Skeletal muscle cell (primary cell): ENCODE results near the gene DCDC2C.

Experiments used
- DNase-seq: peaks from one replicate; pipeline ENCODE4 v3.0.0-alpha.2; 2010; ENCODE audit warnings: low read depth
- H3K4me3 ChIP-seq: 2 replicates; pipeline ENCODE4 v1.5.1; 2011; ENCODE audit warnings: low read depth, mild to moderate bottlenecking, control low read depth, low read length, moderate library complexity

DCDC2C gene

DNA sequence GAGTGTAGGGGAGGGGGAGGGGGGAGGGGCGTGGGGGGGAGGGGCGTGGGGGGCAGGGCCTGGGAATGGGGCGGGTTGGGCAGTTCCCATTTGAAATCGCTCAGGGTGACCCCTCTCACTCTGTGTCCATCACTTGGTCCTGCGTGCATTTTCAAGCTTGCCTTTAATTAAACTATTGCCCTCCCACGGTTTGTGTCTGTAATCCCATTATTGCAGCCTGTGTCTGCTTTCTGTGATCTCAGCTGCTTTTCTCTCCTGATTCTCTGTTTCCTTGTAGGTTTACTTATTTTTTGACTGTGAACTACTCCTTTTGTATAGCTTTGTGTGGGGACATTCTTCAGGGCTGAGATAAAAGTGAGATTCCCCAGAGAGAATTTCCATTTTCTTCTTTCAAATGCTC is 1.3 kb downstream of the DCDC2C start:
- DNase-seq = no peak
- no peak overlapping the region for H3K4me3 ChIP-seq

GRCh38 chr2:3705782-3706181 is 2.4 kb downstream of the DCDC2C start:
- DNase-seq = no peak
- no peak overlapping the region for H3K4me3 ChIP-seq

DNA sequence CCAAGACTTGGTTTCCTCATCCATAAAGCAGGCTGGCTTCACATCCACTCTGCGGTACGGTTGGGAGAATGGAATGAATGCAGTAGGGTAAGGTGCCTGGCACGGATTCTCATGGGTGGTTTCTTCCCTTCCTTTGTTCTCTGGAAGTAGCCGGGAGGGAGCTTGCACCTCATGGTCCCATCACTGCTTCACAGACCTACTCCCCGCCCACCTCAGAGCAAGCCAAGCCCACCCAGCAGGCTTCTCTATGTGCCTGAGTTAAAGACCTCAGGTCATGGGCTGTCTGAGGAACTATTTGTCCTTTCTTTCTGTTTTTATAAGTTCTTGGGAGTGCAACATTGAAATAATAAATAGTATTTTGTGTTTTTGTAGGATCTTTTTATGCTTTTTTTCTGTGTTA is 3.5 kb downstream of the DCDC2C start:
- H3K4me3 ChIP-seq = no peak overlapping the region
- DNase-seq = no peak

DNA sequence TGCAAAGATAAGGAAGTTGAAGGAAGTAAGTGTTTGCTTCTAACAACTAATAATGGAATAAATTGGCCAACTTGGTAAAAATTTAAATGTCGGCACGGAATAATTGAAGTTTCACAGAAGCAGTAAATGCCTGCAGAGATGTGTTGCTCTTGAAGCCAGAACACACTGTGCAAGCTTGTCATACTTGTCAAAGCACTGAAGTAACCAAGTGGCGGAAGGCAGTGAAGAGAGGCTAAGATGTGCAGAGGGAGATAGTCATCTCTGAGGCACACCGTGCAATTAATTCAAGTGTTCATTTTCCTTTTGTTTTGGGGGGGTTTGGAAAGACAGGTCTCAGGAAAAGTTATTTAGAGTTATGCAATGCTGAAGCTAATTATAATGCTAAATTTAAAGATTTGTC is 5.2 kb downstream of the DCDC2C start:
- no peak for DNase-seq
- no peak overlapping the region for H3K4me3 ChIP-seq

DNA sequence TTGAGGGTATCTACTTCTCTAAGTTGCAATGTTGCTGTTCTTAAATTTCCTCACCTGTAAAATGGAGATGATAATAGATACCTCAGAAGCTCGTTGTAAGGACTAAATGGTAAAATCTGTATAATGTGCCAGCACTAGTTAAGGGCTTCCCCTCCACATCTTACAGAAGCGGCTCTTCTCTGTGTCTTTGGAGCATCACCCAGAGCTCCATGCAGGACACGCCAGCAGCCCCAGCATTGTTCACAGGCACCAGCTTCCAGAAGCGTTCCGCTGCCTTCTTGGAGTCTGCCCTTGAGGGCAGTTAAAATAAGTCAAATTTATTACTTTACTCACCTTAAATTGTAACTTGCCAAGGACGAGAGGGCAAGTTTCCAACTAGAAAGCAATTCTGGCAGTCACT is 5.8 kb downstream of the DCDC2C start:
- DNase-seq = no peak
- no peak overlapping the region for H3K4me3 ChIP-seq

DNA sequence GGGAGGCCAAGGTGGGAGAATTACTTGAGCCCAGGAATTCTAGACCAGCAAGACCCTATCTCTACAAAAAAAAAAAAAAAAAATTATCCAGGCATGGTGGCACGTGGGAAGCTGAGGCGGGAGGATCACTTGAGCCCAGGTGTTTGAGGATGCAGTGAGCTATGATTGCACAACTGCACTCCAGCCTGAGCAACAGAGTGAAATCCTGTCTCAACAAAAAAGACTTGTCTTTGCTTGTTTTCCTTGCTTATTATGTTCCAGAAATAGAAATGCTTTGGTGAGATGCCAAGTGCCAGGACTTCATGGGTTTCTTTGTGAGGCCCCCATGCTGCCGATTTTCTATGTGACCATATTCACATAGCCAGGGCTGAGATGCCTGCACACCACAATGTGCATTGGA is 9.0 kb downstream of the DCDC2C start:
- no peak for DNase-seq
- no peak overlapping the region for H3K4me3 ChIP-seq

DNA sequence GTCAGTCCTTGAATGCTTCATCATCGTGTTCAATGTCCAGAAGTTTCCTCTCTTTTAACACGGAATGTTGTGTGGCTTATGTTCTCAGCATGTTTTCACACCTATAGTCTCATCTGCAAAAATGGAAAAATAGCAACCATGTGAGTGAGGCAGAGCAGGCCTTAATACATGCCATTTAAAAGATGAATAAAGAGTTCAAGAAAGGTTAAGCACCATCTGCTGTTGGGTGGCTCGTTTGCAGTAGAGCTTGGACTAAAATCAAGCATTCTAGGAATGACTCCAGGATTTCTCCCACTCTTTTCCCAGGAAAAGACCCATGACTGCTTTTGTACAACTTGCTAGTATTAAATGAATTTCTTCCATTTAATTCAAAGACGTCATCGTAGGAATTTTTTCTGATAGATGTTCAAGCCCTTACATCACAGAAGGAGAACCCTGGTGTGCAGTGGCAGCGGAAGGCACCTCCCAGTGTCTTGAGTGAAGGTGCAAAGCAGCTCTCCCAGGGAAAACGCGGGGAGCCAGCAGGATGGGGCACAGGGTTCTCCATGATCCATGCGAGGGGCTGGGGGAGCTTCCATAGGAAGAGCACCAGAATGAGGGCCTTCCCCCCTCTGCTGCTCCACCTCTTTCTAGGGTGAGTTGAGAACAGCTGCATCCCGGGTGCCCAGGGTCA is 9.6 kb downstream of the DCDC2C start:
- H3K4me3 ChIP-seq = no peak overlapping the region
- no peak for DNase-seq

DNA sequence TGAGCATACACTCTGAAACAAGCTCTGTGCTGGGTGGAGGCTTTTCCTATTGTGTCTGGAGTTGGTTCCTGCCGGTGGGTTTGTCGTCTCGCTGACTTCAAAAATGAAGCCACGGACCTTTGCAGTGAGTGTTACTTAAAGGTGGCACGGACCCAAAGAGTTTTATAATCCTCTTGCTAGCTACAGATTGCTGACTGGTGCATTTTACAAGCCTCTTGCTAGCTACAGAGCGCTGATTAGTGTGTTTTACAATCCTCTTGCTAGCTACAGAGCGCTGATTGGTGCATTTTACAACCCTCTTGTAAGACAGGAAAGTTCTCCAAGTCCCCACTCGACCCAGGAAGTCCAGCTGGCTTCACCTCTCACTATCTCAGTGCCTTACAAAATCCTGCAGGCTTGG is 15.3 kb downstream of the DCDC2C start:
- DNase-seq = no peak
- H3K4me3 ChIP-seq = no peak overlapping the region

DNA sequence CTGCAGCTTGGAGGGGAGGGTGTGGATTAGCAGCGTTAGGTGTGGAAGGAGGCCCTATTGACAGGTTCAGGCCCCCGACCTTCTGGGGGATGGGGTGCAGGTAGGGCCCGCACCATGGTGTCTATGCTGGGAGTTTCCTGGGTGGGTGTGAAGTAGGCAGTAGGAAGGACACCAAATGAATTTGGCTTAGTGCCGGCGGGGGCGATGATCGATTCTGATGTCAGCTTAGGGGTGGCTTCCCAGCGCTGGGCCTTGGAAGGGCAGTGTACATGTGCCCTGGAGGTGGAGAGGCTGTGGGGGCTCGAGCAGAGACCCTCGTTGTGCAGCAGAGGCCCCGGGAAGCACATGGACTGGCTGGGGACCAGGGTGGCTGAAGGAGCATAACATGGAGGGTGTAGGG is 21.6 kb downstream of the DCDC2C start:
- H3K4me3 ChIP-seq = no peak overlapping the region
- DNase-seq = no peak

DNA sequence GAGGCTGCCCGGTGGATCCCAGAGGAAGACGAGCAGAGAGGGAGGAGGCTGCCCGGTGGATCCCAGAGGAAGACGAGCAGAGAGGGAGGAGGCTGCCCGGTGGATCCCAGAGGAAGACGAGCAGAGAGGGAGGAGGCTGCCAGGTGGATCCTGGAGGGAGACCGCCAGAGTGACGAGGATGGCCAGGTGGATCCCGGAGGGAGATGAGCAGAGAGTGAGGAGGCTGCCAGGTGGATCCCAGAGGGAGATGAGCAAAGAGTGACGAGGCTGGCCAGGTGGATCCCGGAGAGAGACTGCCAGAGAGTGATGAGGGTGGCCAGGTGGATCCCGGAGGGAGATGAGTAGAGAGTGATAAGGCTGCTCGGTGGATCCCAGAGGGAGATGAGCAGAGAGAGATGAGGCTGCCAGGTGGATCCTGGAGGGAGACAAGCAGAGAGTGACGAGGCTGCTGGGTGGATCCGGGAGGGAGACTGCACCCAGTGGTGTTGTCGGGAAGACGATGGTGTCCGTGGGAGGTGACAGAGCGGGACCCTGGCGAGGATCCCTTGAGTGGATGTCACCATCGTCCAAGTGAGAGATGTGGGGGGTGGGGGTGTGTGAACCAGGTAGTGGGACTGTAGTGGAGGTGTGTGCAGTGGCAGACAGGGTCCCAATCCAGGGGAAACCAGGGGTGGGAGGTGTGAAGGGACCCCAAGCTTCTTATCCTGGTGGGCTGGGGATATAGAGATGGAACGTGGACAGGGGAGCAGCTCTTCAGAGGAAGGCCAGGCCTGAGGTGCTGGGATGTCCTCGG is 22.3 kb downstream of the DCDC2C start:
- no peak overlapping the region for H3K4me3 ChIP-seq
- no peak for DNase-seq

DNA sequence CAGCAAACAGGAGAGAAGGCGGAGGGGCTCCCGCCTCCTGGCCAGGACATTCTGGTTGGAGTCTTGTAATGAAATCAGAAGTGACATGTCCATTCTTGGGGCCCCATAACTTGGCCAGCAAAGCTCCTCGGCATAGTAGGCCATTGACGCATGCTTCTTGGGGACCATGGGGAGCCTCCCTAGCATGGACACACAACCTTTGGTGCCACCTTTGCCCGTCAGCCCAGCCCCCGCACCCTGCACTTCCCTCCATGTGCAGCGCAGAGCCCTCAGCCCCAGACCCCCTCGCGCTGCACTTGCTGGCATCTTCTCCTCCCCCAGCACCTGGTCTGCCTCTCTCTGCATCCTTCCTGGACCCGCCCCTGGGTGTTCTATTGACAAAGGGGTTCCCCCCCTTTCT is 23.1 kb downstream of the DCDC2C start:
- H3K4me3 ChIP-seq = no peak overlapping the region
- DNase-seq = no peak

- no peak for DNase-seq
- H3K4me3 ChIP-seq = no peak overlapping the region
Measured at GRCh38 chr2:3727397-3728045, 24.1 kb downstream of the DCDC2C start.

GRCh38 chr2:3728104-3729054 is 25.0 kb downstream of the DCDC2C start:
- no peak overlapping the region for H3K4me3 ChIP-seq
- peak; percentile 24 for DNase-seq

- DNase-seq = no peak
- H3K4me3 ChIP-seq = no peak overlapping the region
Measured at GRCh38 chr2:3729055-3729448, 25.7 kb downstream of the DCDC2C start.

- H3K4me3 ChIP-seq = no peak overlapping the region
- no peak for DNase-seq
Measured at GRCh38 chr2:3729786-3730185, 26.4 kb downstream of the DCDC2C start.

DNA sequence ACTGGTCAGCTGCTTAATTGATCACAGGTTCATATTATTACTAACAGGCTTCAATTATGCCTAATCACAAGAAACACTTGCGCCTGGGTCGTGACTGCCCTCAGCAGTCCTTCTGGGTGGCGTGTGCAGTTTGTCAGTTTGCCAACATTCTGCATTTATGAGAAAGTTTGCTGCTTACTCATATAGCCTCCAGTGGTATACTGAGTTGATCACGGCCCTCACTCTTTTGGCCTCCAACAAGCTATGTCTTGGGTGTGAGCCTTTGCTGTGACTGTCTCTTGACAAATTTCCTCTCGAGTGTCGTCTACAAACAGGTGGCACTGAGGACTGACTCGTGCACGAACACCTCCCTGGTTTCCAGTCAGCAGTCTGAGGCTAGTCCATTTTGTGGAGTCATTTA is 27.3 kb downstream of the DCDC2C start:
- no peak for DNase-seq
- H3K4me3 ChIP-seq = no peak overlapping the region

DNA sequence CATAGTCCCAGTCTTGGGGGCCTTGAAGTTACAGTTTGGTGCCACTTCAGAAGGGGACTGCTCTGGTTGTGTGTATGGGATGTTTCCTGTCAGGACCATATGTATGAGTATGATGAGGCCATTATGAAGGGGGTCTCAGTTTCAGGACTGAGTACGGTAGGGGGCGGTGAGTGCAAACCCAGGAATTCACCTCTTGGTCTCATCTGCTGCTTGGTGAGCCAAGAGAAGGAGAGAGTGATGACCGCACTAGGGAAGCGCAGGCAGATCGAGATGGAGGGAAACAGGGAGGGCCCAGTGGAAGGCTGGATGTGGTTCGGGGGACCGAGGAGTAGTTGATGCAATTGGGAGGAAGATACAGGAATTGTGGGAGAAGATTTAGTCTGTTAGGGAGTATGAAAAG is 28.5 kb downstream of the DCDC2C start:
- no peak for DNase-seq
- no peak overlapping the region for H3K4me3 ChIP-seq

DNA sequence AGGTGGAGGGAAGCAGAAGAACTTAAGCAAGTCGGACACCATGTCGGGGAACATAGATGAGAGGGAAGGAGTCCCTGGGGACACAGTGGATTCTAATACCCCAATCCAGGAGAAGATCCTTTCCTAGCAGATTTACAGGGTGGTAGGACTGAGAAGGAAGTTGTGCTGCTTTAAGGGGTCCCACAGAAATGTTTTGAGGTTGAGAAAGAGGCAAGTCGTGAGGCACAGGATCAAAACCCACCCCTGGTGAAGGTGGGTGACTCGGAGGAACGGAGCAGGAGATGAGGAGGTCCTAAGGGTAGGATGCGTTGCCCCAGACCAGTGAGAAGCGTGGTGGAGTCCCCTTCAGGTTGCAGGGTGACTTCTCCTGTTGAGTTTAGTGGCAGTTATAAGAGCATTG is 32.7 kb downstream of the DCDC2C start:
- DNase-seq = no peak
- H3K4me3 ChIP-seq = no peak overlapping the region

DNA sequence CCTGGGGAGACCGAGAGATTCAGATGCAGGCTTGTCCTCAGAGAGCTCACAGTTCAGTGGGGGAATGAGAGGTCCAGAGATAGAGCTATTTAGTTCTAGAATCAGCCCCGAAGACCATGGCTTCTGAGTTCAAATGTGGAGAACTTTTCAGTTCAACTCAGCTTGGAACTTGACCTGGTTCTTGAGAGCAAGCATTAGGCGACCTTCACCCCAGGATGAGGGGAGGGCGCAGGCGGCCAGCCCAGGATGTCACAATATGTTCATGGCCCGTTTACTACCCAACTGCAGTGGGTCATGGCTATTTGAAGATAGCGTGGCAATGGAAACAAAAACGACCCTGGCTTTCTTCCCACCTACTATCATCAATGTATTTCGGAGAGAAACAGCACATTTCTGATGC is 33.8 kb downstream of the DCDC2C start:
- no peak for DNase-seq
- H3K4me3 ChIP-seq = no peak overlapping the region

- no peak overlapping the region for H3K4me3 ChIP-seq
- DNase-seq = peak; percentile 6
Measured at GRCh38 chr2:3738454-3738853, 35.1 kb downstream of the DCDC2C start.
